SU-DHL-6 (cell line): ENCODE measurements around the gene TCF7L1.

Experiments
- H2AFZ ChIP-seq: fragments of 200-600 bp; sonication (generic); 2 replicates; pipeline ENCODE4 v1.6.1; 2014; ENCODE audit warnings: low read depth, mild to moderate bottlenecking, moderate library complexity, mixed read lengths, antibody characterized with exemption, low read length; ENCODE audit not compliant: severe bottlenecking
- H3F3A ChIP-seq: fragments of 200-600 bp; shearing (Covaris generic); 2 replicates; pipeline ENCODE4 v1.6.0; 2016; ENCODE audit warnings: antibody characterized with exemption, mild to moderate bottlenecking; ENCODE audit not compliant: insufficient read depth
- H3K27ac ChIP-seq: fragments of 200-600 bp; sonication (generic); 2 replicates; pipeline ENCODE4 v1.5.1; 2016; ENCODE audit warnings: low read depth, mild to moderate bottlenecking, low read length, moderate library complexity, mixed read lengths
- H3K27me3 ChIP-seq: fragments of 200-600 bp; sonication (generic), shearing (Covaris generic); 2 replicates; pipeline ENCODE4 v1.6.0; 2014; ENCODE audit warnings: mild to moderate bottlenecking, low read length
- H3K36me3 ChIP-seq: fragments of 200-600 bp; sonication (generic); 2 replicates; pipeline ENCODE4 v1.6.1; 2014; ENCODE audit warnings: mild to moderate bottlenecking, low read length, mixed read lengths
- H3K4me2 ChIP-seq: fragments of 300-600, 200-600 bp; shearing (Covaris generic), sonication (generic); 2 replicates; pipeline ENCODE4 v1.6.0; 2014; ENCODE audit warnings: low read length, low read depth, mild to moderate bottlenecking; ENCODE audit not compliant: poor library complexity, severe bottlenecking
- H3K4me3 ChIP-seq: fragments of 200-600 bp; sonication (generic); 2 replicates; pipeline ENCODE4 v1.5.1; 2014; ENCODE audit warnings: antibody characterized with exemption, low read length, mild to moderate bottlenecking, mixed read lengths; ENCODE audit not compliant: insufficient read depth, poor library complexity, severe bottlenecking
- H3K79me2 ChIP-seq: fragments of 200-600 bp; sonication (generic); 2 replicates; pipeline ENCODE4 v1.6.1; 2014; ENCODE audit warnings: mild to moderate bottlenecking, low read length, moderate library complexity; ENCODE audit not compliant: insufficient read depth
- H3K9ac ChIP-seq: fragments of 200-600 bp; sonication (generic); 2 replicates; pipeline ENCODE4 v1.7.0; 2014; ENCODE audit warnings: mild to moderate bottlenecking, low read length
- H3K9me2 ChIP-seq: fragments of 200-600 bp; sonication (generic); replicated peaks from 2 replicates; pipeline ENCODE4 v1.6.1; 2014; ENCODE audit warnings: low read length; ENCODE audit not compliant: insufficient read depth
- H3K9me3 ChIP-seq: fragments of 200-600 bp; sonication (generic); 2 replicates; pipeline ENCODE4 v1.6.1; 2014; ENCODE audit warnings: low read length, mixed read lengths; ENCODE audit not compliant: insufficient read depth
- H4K20me1 ChIP-seq: fragments of 200-600 bp; sonication (generic); 2 replicates; pipeline ENCODE4 v1.6.1; 2014; ENCODE audit warnings: low read depth, mild to moderate bottlenecking, antibody characterized with exemption, low read length, moderate library complexity, mixed read lengths
- CTCF ChIP-seq: fragments of 200-600 bp; sonication (generic); IDR thresholded peaks from one replicate; pipeline ENCODE4 v1.5.1; 2017; ENCODE audit warnings: antibody characterized with exemption, mild to moderate bottlenecking, low read length, moderate library complexity; ENCODE audit not compliant: insufficient read depth, poor library complexity, severe bottlenecking
- EZH2phosphoT487 ChIP-seq: fragments of 200-600 bp; sonication (generic), shearing (Covaris generic); conservative IDR thresholded peaks from 2 replicates; pipeline ENCODE4 v1.6.1; 2018; ENCODE audit warnings: mild to moderate bottlenecking, antibody characterized with exemption, low read length, moderate library complexity, mixed read lengths

The TCF7L1 gene

GRCh38 chr2:85347599-85347998 is 214.4 kb downstream of the TCF7L1 start:
- Histone ChIP-seq H3K4me2 (no peak overlapping the region), H2AFZ (no peak overlapping the region), H3K79me2 (0 out of 2 replicates have a peak, but pooled peaks cover 2% of the 10 kb centered on the region), H3K9me3 (no peaks in the 10 kb centered on the region), H3K9me2 (no peaks in the 10 kb centered on the region), H3F3A (no peaks in the 10 kb centered on the region), H3K27me3 (no peaks in the 10 kb centered on the region), H3K4me3 (no peak overlapping the region), H3K36me3 (no peaks in the 10 kb centered on the region), H3K27ac (no peak overlapping the region), H3K9ac (no peak overlapping the region), H4K20me1 (no peaks in the 10 kb centered on the region)
- TF ChIP-seq CTCF (no peak), EZH2phosphoT487 (no peak)

GRCh38 chr2:85353876-85354285 is 220.7 kb downstream of the TCF7L1 start:
- H2AFZ ChIP-seq, result peak overlapping the region; percentile 57
- H3K36me3 ChIP-seq, result no peaks in the 10 kb centered on the region
- H3K79me2 ChIP-seq, result peaks cover 18% of the 10 kb centered on the region

GRCh38 chr2:85354286-85355072 is 221.3 kb downstream of the TCF7L1 start, which contains the start of the genes ELMOD3 and RETSAT:
ELMOD3 (plus strand) TSS chr2:85354769; CDS start chr2:85357199, 2,430 bp downstream.
RETSAT (minus strand) TSS chr2:85354528; CDS start chr2:85354507, 21 bp downstream.
- H3K4me2 ChIP-seq, result peak within 1 kb of the TSS; percentile 94
- peak within 1 kb of the TSS; percentile 79 for H2AFZ ChIP-seq
- peaks cover 18% of the 10 kb centered on the region for H3K79me2 ChIP-seq
- TF ChIP-seq CTCF (no peak), EZH2phosphoT487 (no peak)
- peak within 1 kb of the TSS; percentile 78 for H3K9ac ChIP-seq
- H3K4me3 ChIP-seq, result peak within 1 kb of the TSS; percentile 83
- H3K36me3 ChIP-seq, result no peaks in the 10 kb centered on the region
- H3F3A ChIP-seq, result no peaks in the 10 kb centered on the region; the same call in 1 of the 2 replicates
- H3K9me3 ChIP-seq, result no peaks in the 10 kb centered on the region
- H3K9me2 ChIP-seq, result no peaks in the 10 kb centered on the region
- H4K20me1 ChIP-seq, result no peaks in the 10 kb centered on the region
- H3K27me3 ChIP-seq, result no peaks in the 10 kb centered on the region
- H3K27ac ChIP-seq, result peak within 1 kb of the TSS; percentile 23

More at GRCh38 chr2:85353876-85354285, 220.7 kb downstream of the TCF7L1 start:
- Histone ChIP-seq H3K4me2 (peak overlapping the region; percentile 94), H4K20me1 (no peaks in the 10 kb centered on the region), H3F3A (no peaks in the 10 kb centered on the region; the same call in 1 of the 2 replicates), H3K27me3 (no peaks in the 10 kb centered on the region), H3K9me3 (no peaks in the 10 kb centered on the region), H3K9me2 (no peaks in the 10 kb centered on the region), H3K9ac (peak overlapping the region; percentile 78), H3K4me3 (peak overlapping the region; percentile 64), H3K27ac (peak overlapping the region; percentile 23; the same call in 1 of the 2 replicates)
- TF ChIP-seq EZH2phosphoT487 (no peak), CTCF (no peak)
